Tibial nerve (tissue), 4 donors: ENCODE data around the gene NOTCH2. TPM values are rescaled to one million over a fixed set of nuclear protein-coding genes. Genes with fewer than 3 reads are reported as not detected.

Source experiments
- DNase-seq, 2 donors: peaks; one replicate each; pipeline ENCODE4 v3.0.0-alpha.2; 2019; ENCODE audit warnings: low spot score in 2 of 2
- H3K27ac ChIP-seq, 4 donors: fragments of 200-600 bp; sonication (generic) in 3 of 4; one replicate each; pipeline ENCODE4 v1.5.1; 2017 to 2019; ENCODE audit warnings: mild to moderate bottlenecking in 1 of 4
- H3K27me3 ChIP-seq, 2 donors: fragments of 200-600 bp; sonication (generic) in 1 of 2; one replicate each; pipeline versions ENCODE4 v1.5.1 to v1.6.0; 2017 to 2019
- H3K36me3 ChIP-seq, 3 donors: fragments of 200-600 bp; sonication (generic); one replicate each; pipeline ENCODE4 v1.5.1; 2018 to 2019
- H3K4me1 ChIP-seq, 4 donors: fragments of 200-600 bp; sonication (generic) in 3 of 4; one replicate each; pipeline ENCODE4 v1.5.1; 2017 to 2019
- H3K4me3 ChIP-seq, 4 donors: fragments of 200-600 bp; sonication (generic) in 3 of 4; one replicate each; pipeline ENCODE4 v1.5.1; 2017 to 2019; ENCODE audit warnings: mild to moderate bottlenecking in 1 of 4, moderate library complexity in 1 of 4
- H3K9me3 ChIP-seq, 4 donors: fragments of 200-600 bp; sonication (generic) in 3 of 4; one replicate each; pipeline ENCODE4 v1.5.1; 2017 to 2019
- EP300 ChIP-seq, 2 donors: sonication (generic); formaldehyde crosslinking; IDR thresholded peaks; one replicate each; pipeline ENCODE4 v1.6.1; 2017; ENCODE audit warnings: antibody characterized with exemption in 2 of 2, mild to moderate bottlenecking in 1 of 2
- POLR2A ChIP-seq, 2 donors: fragments of 450-650 bp; IDR thresholded peaks; one replicate each; pipeline ENCODE4 v1.6.1; 2017; ENCODE audit warnings: antibody characterized with exemption in 2 of 2, mild to moderate bottlenecking in 2 of 2, moderate library complexity in 2 of 2
- WGBS, 2 donors: methylation state at CpG; one replicate each; pipeline ENCODE4 v1.1.5; 2018; 5-methylcytosine and 5-hydroxymethylcytosine counted together
- total RNA-seq, 4 donors: library from RNA; depleted of rRNA; stranded (reverse); fragments of >200 nt; gene quantifications; one replicate each; pipeline ENCODE4 v1.1.0, GENCODE V29; 2016
- TF ChIP-seq, protein P1 (sequence below), 5 experiments: fragments of 200-600 bp in 3 of 5; fragments of 450-650 bp in 2 of 5; sonication (generic) in 3 of 5; IDR thresholded peaks; one replicate each; pipeline ENCODE4 v1.5.1; 2016 to 2019; ENCODE audit warnings: antibody characterized with exemption in 5 of 5, mild to moderate bottlenecking in 3 of 5, moderate library complexity in 2 of 5

NOTCH2 gene
- total RNA-seq, 4 donors from 2014 or later, result 86.7 to 110 (median 106) TPM

DNA sequence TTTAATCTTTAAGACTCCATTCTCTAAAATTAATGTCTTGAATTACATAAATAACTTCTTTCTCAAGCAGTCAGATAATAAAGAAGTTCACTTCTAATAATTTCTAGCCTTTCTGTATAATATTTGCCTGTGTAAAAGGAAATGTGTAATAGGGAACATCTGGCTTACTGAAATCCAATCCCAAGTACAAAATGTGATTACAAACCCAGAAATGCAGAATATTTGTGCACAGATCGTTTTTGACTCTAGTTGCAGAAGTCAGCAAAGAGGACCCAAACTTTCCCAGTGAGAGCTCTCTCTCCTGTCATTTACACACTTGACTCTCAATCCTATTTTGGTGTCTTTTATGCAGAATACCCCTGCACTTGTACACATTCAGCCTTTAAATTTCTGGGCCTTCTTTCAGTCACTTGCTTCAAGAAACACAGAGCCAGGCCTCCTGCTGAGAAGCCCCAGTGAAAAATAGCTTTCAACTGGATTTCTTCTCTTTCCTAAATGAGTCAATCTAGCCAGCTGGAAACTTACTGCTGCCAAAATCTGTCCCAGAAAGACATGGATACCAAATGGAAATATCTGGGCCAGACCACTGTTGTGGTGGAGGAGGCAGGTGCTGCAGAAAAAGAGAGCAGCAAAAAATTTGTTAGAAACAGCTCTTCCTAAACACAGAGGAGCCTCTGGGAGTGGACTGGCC, 104.6 kb downstream of the NOTCH2 start:
- no peaks in the 10 kb centered on the region for H3K9me3 ChIP-seq
- 28 to 29% methylated on average over 1 of the region's 1 CpG for WGBS, 2 donors
- no peak overlapping the region for H3K4me3 ChIP-seq
- no peak for DNase-seq
- TF ChIP-seq, protein P1, sequence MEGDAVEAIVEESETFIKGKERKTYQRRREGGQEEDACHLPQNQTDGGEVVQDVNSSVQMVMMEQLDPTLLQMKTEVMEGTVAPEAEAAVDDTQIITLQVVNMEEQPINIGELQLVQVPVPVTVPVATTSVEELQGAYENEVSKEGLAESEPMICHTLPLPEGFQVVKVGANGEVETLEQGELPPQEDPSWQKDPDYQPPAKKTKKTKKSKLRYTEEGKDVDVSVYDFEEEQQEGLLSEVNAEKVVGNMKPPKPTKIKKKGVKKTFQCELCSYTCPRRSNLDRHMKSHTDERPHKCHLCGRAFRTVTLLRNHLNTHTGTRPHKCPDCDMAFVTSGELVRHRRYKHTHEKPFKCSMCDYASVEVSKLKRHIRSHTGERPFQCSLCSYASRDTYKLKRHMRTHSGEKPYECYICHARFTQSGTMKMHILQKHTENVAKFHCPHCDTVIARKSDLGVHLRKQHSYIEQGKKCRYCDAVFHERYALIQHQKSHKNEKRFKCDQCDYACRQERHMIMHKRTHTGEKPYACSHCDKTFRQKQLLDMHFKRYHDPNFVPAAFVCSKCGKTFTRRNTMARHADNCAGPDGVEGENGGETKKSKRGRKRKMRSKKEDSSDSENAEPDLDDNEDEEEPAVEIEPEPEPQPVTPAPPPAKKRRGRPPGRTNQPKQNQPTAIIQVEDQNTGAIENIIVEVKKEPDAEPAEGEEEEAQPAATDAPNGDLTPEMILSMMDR (IDR thresholded peaks at IDR 0.05), result no peak
- TF ChIP-seq POLR2A (IDR thresholded peaks at IDR 0.05) (no peak), EP300 (IDR thresholded peaks at IDR 0.05) (no peak)
- H3K36me3 ChIP-seq, result peaks cover 0 to 50% (median 0%) of the 10 kb centered on the region in 3 donors
- H3K27me3 ChIP-seq, result no peaks in the 10 kb centered on the region
- H3K27ac ChIP-seq, result peak overlapping the region in 3 of 4 donors; percentile 32 to 88 (median 87)
- H3K4me1 ChIP-seq, result peaks cover 0 to 84% (median 36%) of the 10 kb centered on the region in 4 donors

DNA sequence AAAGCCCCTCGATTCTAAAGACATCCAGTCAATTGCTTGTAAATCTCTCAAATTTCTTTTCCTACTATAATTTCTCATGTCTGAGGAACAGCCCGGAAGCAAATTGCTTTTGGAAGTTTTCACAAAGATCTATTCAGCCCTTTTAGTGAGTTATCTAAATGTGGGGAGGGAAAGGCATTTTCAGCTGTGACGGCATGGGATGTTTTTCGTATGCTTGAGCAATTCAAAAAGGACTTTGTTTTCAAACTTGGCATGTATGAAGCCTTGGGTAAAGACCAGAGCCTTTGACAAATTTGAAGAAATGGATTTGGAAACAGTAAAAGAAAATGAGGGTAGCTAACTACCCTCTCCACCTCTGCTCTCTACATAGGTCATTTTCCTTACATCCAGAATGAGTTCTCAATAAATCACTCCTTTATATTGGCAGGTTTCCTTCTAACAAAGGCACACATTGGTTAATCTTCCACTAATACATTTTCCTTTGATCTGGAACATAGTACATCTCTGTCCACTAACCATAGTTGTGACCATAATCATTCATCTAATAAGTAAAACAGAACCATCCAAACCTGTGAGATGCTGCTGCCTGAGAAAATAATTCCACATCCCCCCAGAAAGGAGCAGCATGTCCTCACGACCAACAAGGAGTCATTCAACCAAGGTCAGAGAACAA, 107.0 kb downstream of the NOTCH2 start:
- DNase-seq, result peak in 1 of 2 donors; percentile 35
- Histone ChIP-seq H3K9me3 (no peaks in the 10 kb centered on the region), H3K4me1 (peaks cover 0 to 98% (median 49%) of the 10 kb centered on the region in 4 donors), H3K4me3 (no peak overlapping the region), H3K27me3 (no peaks in the 10 kb centered on the region), H3K27ac (peak overlapping the region; percentile 57 to 88 (median 76)), H3K36me3 (peaks cover 0 to 28% (median 0%) of the 10 kb centered on the region in 3 donors)
- TF ChIP-seq, protein P1 (IDR thresholded peaks at IDR 0.05), result no peak
- TF ChIP-seq EP300 (IDR thresholded peaks at IDR 0.05), result peak; percentile 56 to 87
- WGBS, 2 donors, result 36% methylated on average over 5 of the region's 5 CpGs

DNA sequence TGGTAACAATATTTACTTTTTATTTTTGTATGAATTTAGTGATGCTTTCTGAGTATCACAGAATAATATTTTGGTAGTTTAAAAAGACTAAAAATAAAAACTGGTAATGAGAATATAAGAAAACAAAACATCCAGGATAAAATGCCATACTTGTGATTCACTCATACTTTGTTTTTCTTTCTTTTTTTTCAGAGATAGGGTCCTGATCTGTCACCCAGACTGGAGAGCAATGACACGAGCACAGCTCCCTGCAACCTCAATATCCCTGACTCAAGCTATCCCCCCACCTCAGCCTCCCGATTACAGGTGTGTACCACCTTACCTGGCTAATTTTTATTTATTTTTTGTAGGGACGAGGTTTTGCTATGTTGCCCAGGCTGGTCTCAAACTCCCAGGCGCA, 109.0 kb downstream of the NOTCH2 start:
- H3K36me3 ChIP-seq, result peaks cover 0 to 11% (median 0%) of the 10 kb centered on the region in 3 donors
- 84 to 85% methylated on average over 4 of the region's 4 CpGs for WGBS, 2 donors
- H3K4me1 ChIP-seq, result peaks cover 0 to 96% (median 42%) of the 10 kb centered on the region in 4 donors
- no peaks in the 10 kb centered on the region for H3K9me3 ChIP-seq
- no peak overlapping the region for H3K4me3 ChIP-seq
- no peaks in the 10 kb centered on the region for H3K27me3 ChIP-seq
- TF ChIP-seq EP300 (IDR thresholded peaks at IDR 0.05) (no peak), POLR2A (IDR thresholded peaks at IDR 0.05) (no peak)
- TF ChIP-seq, protein P1 (IDR thresholded peaks at IDR 0.05), result no peak
- no peak for DNase-seq
- peak overlapping the region in 3 of 4 donors; percentile 66 to 88 (median 87) for H3K27ac ChIP-seq

DNA sequence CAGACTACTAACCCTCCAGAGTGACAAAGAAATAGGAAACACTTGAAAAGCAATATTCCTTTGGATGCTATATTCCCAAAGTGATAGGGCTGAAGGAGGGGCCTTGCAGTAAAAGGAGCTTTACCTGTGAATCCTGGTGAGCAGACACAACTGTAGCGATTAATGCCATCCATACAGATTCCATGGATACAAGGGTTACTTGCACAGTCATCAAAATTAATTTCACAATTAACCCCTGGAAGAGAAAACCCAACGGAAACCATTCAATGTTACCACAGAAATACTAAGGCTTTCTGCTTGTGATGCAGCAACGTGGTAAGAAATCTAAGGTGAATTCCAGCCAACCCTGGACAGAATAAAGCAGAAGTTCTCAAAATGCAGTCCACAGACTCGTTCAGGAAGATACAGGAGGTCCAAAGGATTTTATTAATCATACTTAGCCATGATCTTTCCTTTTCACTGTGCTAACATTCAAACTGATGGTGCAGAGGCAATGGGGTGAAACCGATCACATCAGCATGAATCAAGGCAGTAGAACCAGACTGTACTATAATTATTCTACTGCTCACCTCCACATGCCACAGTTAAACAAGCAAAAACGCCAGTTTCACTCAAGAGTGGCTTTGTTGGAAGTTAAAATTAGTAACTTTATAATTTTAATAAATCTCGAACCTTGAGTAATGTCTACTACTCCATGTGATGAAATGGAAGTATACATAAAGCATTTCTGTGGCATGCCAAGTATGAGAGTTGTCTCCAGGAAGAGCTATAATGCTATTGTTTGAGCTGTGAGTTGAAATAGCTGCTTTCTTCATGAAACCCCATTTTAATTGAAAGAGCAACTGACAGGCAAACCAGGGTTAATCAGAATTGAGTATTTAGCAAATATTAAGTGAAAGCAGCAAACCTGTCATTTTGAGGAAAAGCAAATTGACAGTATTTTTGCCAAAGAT, 109.9 kb downstream of the NOTCH2 start:
- H3K27me3 ChIP-seq, result no peaks in the 10 kb centered on the region
- H3K27ac ChIP-seq, result peak overlapping the region in 2 of 4 donors; percentile 87 to 88
- H3K4me3 ChIP-seq, result no peak overlapping the region
- H3K4me1 ChIP-seq, result peaks cover 0 to 95% (median 40%) of the 10 kb centered on the region in 4 donors
- H3K9me3 ChIP-seq, result no peaks in the 10 kb centered on the region
- no peak for TF ChIP-seq POLR2A (IDR thresholded peaks at IDR 0.05)
- no peak for DNase-seq
- 83% methylated on average over 7 of the region's 7 CpGs for WGBS, 2 donors
- peaks cover 0 to 14% (median 0%) of the 10 kb centered on the region in 3 donors for H3K36me3 ChIP-seq

DNA sequence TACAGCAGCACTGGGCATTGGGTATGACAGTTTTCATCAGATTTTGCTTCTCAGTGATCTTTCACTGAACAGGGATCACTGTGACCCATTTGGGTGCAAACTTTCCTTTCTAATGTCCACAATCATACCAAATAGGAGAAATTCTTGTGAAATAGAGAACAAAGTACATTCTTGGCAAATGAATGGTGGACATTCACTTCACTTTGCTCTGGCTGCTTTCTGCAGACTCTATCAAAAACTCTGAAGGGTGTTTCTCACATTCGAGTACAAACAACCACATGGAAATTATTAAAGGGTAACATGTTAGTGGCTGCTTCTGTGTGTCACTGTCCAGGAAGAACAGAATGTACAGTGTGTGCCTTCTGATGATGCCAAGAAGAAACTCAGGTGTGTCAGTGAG, 111.2 kb downstream of the NOTCH2 start:
- H3K4me1 ChIP-seq, result peaks cover 0 to 91% (median 34%) of the 10 kb centered on the region in 4 donors
- peaks cover 0 to 21% (median 4%) of the 10 kb centered on the region in 3 donors for H3K36me3 ChIP-seq
- no peak for DNase-seq
- H3K9me3 ChIP-seq, result no peaks in the 10 kb centered on the region
- no peak overlapping the region for H3K4me3 ChIP-seq
- no peaks in the 10 kb centered on the region for H3K27me3 ChIP-seq
- peak overlapping the region in 2 of 4 donors; percentile 47 to 88 for H3K27ac ChIP-seq
- 27 to 32% methylated on average over 1 of the region's 1 CpG for WGBS, 2 donors
- TF ChIP-seq POLR2A (IDR thresholded peaks at IDR 0.05) (no peak), EP300 (IDR thresholded peaks at IDR 0.05) (peak in 1 of 2 donors; percentile 49)
- TF ChIP-seq, protein P1 (IDR thresholded peaks at IDR 0.05), result no peak
